Stomach (tissue), 9 donors: ENCODE data around the gene SERPINI2. TPM values are rescaled to one million over a fixed set of nuclear protein-coding genes. Genes with fewer than 3 reads are reported as not detected.

ENCODE experiments used
- DNase-seq, 2 donors: peaks; one replicate each; pipeline versions ENCODE4 v3.0.0 to v3.0.0-alpha.2; 2013 to 2019
- H3K27ac ChIP-seq, 5 donors: fragments of 200-600 bp in 4 of 5; sonication (generic) in 4 of 5; one replicate each; pipeline ENCODE4 v1.5.1; 2013 to 2019; ENCODE audit warnings: mild to moderate bottlenecking in 1 of 5, moderate library complexity in 1 of 5
- H3K27me3 ChIP-seq, 3 donors: fragments of 200-600 bp; sonication (generic); one replicate each; pipeline ENCODE4 v1.5.1; 2017 to 2019; ENCODE audit warnings: mixed run types in 1 of 3
- H3K36me3 ChIP-seq, 4 donors: fragments of 200-600 bp; sonication (generic); 1 replicate in 3 of 4; 2 replicates in 1 of 4; pipeline ENCODE4 v1.5.1; 2016 to 2019
- H3K4me1 ChIP-seq, 4 donors: fragments of 200-600 bp; sonication (generic); one replicate each; pipeline ENCODE4 v1.5.1; 2016 to 2019
- H3K4me3 ChIP-seq, 4 donors: fragments of 200-600 bp; sonication (generic) in 3 of 4; one replicate each; pipeline ENCODE4 v1.5.1; 2016 to 2019; ENCODE audit warnings: mild to moderate bottlenecking in 1 of 4
- H3K9me3 ChIP-seq, 4 donors: fragments of 200-600 bp; sonication (generic); one replicate each; pipeline ENCODE4 v1.5.1; 2016 to 2019
- EP300 ChIP-seq: sonication (generic); formaldehyde crosslinking; IDR thresholded peaks from one replicate; pipeline ENCODE4 v1.6.1; 2017; ENCODE audit warnings: antibody characterized with exemption
- POLR2A ChIP-seq, 4 donors: fragments of 450-650 bp; IDR thresholded peaks; one replicate each; pipeline ENCODE4 v1.6.1; 2016; ENCODE audit warnings: antibody characterized with exemption in 4 of 4, control low read depth in 2 of 4, mild to moderate bottlenecking in 1 of 4, moderate library complexity in 1 of 4
- POLR2AphosphoS5 ChIP-seq, 3 donors: sonication (generic); formaldehyde crosslinking; IDR thresholded peaks; one replicate each; pipeline ENCODE4 v1.6.1; 2016; ENCODE audit warnings: antibody characterized with exemption in 3 of 3
- WGBS, 5 donors: extraction: QIAGEN DNeasy Blood & Tissue Kit in 3 of 5; methylation state at CpG; one replicate each; pipeline versions ENCODE4 v1.1.5 to v1.1.7; 2013 to 2018; 5-methylcytosine and 5-hydroxymethylcytosine counted together
- intact Hi-C: fragments of 100-400 bp; cut with DNase I; formaldehyde crosslinking; loops from one replicate; pipeline ENCODE4 v1.15.1; 2023; ENCODE audit warnings: low total_unique reads
- polyA plus RNA-seq, 3 donors: library from polyadenylated mRNA; stranded (reverse); fragments of 200-250 nt; gene quantifications; one replicate each; pipeline ENCODE4 v1.2.3, GENCODE V29; 2013
- total RNA-seq, 5 donors: library from RNA; depleted of rRNA; stranded (reverse); fragments of >200 nt; gene quantifications; one replicate each; pipeline versions ENCODE4 v1.1.0 to v1.2.3, GENCODE V29; 2014 to 2016
- TF ChIP-seq, protein P1 (sequence below), 7 experiments: fragments of 450-650 bp in 4 of 7; fragments of 200-600 bp in 3 of 7; sonication (generic) in 3 of 7; IDR thresholded peaks; one replicate each; pipeline ENCODE4 v1.5.1; 2016 to 2019; ENCODE audit warnings: antibody characterized with exemption in 7 of 7, control low read depth in 2 of 7, mild to moderate bottlenecking in 1 of 7
- donor health status: healthy with polysubstance abuse.
- donor health status: Bipolar disorder and iron deficiency.
- donor health status: healthy.

Gene SERPINI2
- total and polyA plus RNA-seq, 8 donors, result 1.1 to 1.3 (median 1.1) TPM; not detected in 5

DNA sequence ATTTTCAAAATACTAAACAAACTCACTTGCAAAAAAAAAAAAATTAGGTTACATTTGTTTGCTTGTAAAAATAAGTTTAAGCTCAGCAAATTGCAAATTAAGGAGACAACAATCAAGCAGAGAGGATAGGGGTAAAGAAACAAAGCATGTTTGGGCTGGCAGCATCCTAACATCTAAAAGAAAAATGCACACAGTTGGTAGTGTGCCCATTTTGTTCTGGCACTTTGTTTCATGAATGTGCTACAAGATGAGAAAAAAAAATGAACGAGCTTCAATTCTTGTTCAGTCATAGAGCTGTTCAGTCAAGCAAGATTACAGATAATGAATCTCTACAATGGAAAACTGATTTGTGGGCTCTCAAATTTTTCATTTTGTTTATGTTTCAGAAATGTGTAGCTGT lies 76.0 kb downstream of the SERPINI2 start:
- Histone ChIP-seq H3K4me1 (no peaks in the 10 kb centered on the region), H3K27me3 (no peaks in the 10 kb centered on the region), H3K36me3 (no peaks in the 10 kb centered on the region), H3K4me3 (no peak overlapping the region), H3K9me3 (no peaks in the 10 kb centered on the region), H3K27ac (no peak overlapping the region)
- 24 to 39% (median 29%) methylated on average over 1 of the region's 1 CpG for WGBS, 5 donors
- DNase-seq, result no peak
- TF ChIP-seq POLR2A (IDR thresholded peaks at IDR 0.05) (no peak), POLR2AphosphoS5 (IDR thresholded peaks at IDR 0.05) (no peak), EP300 (no peak)
- TF ChIP-seq, protein P1, sequence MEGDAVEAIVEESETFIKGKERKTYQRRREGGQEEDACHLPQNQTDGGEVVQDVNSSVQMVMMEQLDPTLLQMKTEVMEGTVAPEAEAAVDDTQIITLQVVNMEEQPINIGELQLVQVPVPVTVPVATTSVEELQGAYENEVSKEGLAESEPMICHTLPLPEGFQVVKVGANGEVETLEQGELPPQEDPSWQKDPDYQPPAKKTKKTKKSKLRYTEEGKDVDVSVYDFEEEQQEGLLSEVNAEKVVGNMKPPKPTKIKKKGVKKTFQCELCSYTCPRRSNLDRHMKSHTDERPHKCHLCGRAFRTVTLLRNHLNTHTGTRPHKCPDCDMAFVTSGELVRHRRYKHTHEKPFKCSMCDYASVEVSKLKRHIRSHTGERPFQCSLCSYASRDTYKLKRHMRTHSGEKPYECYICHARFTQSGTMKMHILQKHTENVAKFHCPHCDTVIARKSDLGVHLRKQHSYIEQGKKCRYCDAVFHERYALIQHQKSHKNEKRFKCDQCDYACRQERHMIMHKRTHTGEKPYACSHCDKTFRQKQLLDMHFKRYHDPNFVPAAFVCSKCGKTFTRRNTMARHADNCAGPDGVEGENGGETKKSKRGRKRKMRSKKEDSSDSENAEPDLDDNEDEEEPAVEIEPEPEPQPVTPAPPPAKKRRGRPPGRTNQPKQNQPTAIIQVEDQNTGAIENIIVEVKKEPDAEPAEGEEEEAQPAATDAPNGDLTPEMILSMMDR (IDR thresholded peaks at IDR 0.05), result no peak
- intact Hi-C loops, result no loop called here

- intact Hi-C loops, result no loop called here
- H3K36me3 ChIP-seq, result no peaks in the 10 kb centered on the region
- WGBS, 5 donors, result 61 to 82% (median 71%) methylated on average over 2 of the region's 2 CpGs
- H3K4me1 ChIP-seq, result no peaks in the 10 kb centered on the region
- no peaks in the 10 kb centered on the region for H3K9me3 ChIP-seq
- H3K27me3 ChIP-seq, result no peaks in the 10 kb centered on the region
- H3K27ac ChIP-seq, result no peak overlapping the region
- DNase-seq, result no peak
- no peak overlapping the region for H3K4me3 ChIP-seq
- TF ChIP-seq POLR2AphosphoS5 (IDR thresholded peaks at IDR 0.05), result no peak
- TF ChIP-seq, protein P1 (IDR thresholded peaks at IDR 0.05), result no peak
- no peak for TF ChIP-seq EP300
- TF ChIP-seq POLR2A (IDR thresholded peaks at IDR 0.05), result no peak
Observed at GRCh38 chr3:167396075-167396474, 77.8 kb downstream of the SERPINI2 start.

- intact Hi-C loops, result no loop called here
- TF ChIP-seq POLR2AphosphoS5 (IDR thresholded peaks at IDR 0.05), result no peak
- TF ChIP-seq, protein P1 (IDR thresholded peaks at IDR 0.05), result no peak
- no peak for TF ChIP-seq EP300
- TF ChIP-seq POLR2A (IDR thresholded peaks at IDR 0.05), result no peak
- WGBS, 5 donors, result 33 to 53% (median 35%) methylated on average over 2 of the region's 2 CpGs
Observed at GRCh38 chr3:167394003-167394402, 79.8 kb downstream of the SERPINI2 start.

More at GRCh38 chr3:167394003-167394402, 79.8 kb downstream of the SERPINI2 start:
- no peak overlapping the region for H3K4me3 ChIP-seq
- no peaks in the 10 kb centered on the region for H3K36me3 ChIP-seq
- DNase-seq, result peak in 1 of 2 donors; percentile 15
- no peak overlapping the region for H3K27ac ChIP-seq
- H3K27me3 ChIP-seq, result no peaks in the 10 kb centered on the region
- H3K9me3 ChIP-seq, result no peaks in the 10 kb centered on the region
- H3K4me1 ChIP-seq, result no peaks in the 10 kb centered on the region

Other genes with a start within 250 kb of the SERPINI2 start
- 1 to 10 TPM in 1 of 5 donors, not detected in 4; 1.7 TPM for gene ZBBX, start 93.7 kb downstream of the SERPINI2 start, total RNA-seq
- not detected for gene ZBBX, start 93.7 kb downstream of the SERPINI2 start, polyA plus RNA-seq
- gene WDR49, start 179.9 kb upstream of the SERPINI2 start, total RNA-seq, result 1 to 10 TPM in 2 of 5 donors, not detected in 3; 1.5 to 2.2 TPM
- gene WDR49, start 179.9 kb upstream of the SERPINI2 start, polyA plus RNA-seq, result under 1 TPM in 1 of 3 donors, not detected in 2; 0.33 TPM